Osteoblast (primary cell): Measurements from ENCODE around the gene USP49. TPM values are rescaled to one million over a fixed set of nuclear protein-coding genes. Genes with fewer than 3 reads are reported as not detected.
A peak's percentile ranks its signal among the peaks of the same experiment; 100 is the strongest.

Source experiments
- DNase-seq: peaks from one replicate; pipeline ENCODE4 v3.0.0; 2011; ENCODE audit warnings: low spot score, mixed read lengths; ENCODE audit not compliant: insufficient read length; ENCODE audit errors: missing footprints
- H2AFZ ChIP-seq: 2 replicates; pipeline ENCODE4 v1.6.0; 2011; ENCODE audit warnings: mild to moderate bottlenecking, low read length
- H3K27ac ChIP-seq: 2 replicates; pipeline ENCODE4 v1.5.1; 2011; ENCODE audit warnings: mild to moderate bottlenecking, low read depth, low read length, moderate library complexity
- H3K27me3 ChIP-seq: 2 replicates; pipeline ENCODE4 v1.6.0; 2012; ENCODE audit warnings: mild to moderate bottlenecking, control low read depth, inconsistent platforms, low read length, moderate library complexity; ENCODE audit not compliant: insufficient read depth
- H3K36me3 ChIP-seq: 2 replicates; pipeline ENCODE4 v1.5.1; 2011; ENCODE audit warnings: mild to moderate bottlenecking, low read length, control low read depth, moderate library complexity; ENCODE audit not compliant: insufficient read depth
- H3K4me1 ChIP-seq: 2 replicates; pipeline ENCODE4 v1.5.1; 2011; ENCODE audit warnings: mild to moderate bottlenecking, low read length, control low read depth, moderate library complexity; ENCODE audit not compliant: insufficient read depth
- H3K4me2 ChIP-seq: 2 replicates; pipeline ENCODE4 v1.6.0; 2011; ENCODE audit warnings: mild to moderate bottlenecking, low read length; ENCODE audit not compliant: insufficient read depth
- H3K4me3 ChIP-seq: fragments of 200-600 bp; sonication (generic); 3 replicates; pipeline ENCODE4 v1.5.1; 2012; ENCODE audit warnings: mild to moderate bottlenecking, low read length, inconsistent platforms; ENCODE audit not compliant: insufficient read depth
- H3K79me2 ChIP-seq: 2 replicates; pipeline ENCODE4 v1.6.0; 2012; ENCODE audit warnings: mild to moderate bottlenecking, low read length, control low read depth, inconsistent platforms; ENCODE audit not compliant: insufficient read depth
- H3K9me3 ChIP-seq: 2 replicates; pipeline ENCODE4 v1.5.1; 2011; ENCODE audit warnings: low read depth, low read length, control low read depth
- H4K20me1 ChIP-seq: 2 replicates; pipeline ENCODE4 v1.6.0; 2012; ENCODE audit warnings: mild to moderate bottlenecking, low read length, control low read depth; ENCODE audit not compliant: insufficient read depth
- total RNA-seq: library from RNA; depleted of rRNA; stranded (reverse); fragments of >200 nt; gene quantifications from 2 replicates; pipeline ENCODE4 v1.2.3, GENCODE V29; 2012
- TF ChIP-seq, protein P1 (sequence below): IDR thresholded peaks from 2 replicates; pipeline ENCODE4 v1.5.1; 2011; ENCODE audit warnings: mild to moderate bottlenecking, low read depth, low read length, moderate library complexity; ENCODE audit errors: extremely low read depth

Gene USP49
- total RNA-seq, 1 donor, result 3.6 TPM

DNA sequence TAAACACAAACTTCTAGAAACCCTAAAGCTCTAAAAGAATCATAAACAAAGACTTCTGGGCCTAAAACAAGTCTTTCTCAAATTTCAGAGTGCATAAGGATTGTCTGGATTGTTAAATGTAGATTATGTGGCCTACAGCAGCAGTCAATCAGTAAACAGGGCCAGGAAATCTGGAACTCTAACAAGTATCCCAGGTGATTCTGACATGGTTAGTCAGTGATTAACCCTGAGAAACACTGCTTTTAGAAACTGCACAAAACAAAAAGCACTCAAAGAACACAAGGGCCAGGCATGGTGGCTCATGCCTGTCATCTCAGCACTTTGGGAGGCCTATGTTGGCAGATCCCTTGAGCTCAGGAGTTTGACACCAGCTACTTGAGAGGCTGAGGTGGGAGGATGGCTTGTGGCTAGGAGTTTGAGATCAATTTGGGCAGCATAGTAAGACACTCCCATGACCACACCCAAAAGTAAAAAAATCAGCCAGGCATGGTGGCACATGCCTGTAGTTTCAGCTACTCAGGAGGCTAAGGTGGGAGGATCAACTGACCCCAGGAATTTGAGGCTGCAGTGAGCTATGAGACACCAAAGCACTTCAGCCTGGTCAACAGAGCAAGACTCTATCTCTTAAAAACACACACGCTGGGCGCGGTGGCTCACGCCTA is 19.8 kb upstream of the USP49 start:
- no peak for DNase-seq
- peaks cover 18% of the 10 kb centered on the region for H3K4me1 ChIP-seq
- peaks cover 21% of the 10 kb centered on the region for H3K36me3 ChIP-seq
- H3K79me2 ChIP-seq, result peaks cover 63% of the 10 kb centered on the region
- no peak overlapping the region for H2AFZ ChIP-seq
- no peak overlapping the region for H3K4me2 ChIP-seq
- no peaks in the 10 kb centered on the region for H4K20me1 ChIP-seq
- H3K4me3 ChIP-seq, result no peak overlapping the region
- H3K27ac ChIP-seq, result no peak overlapping the region
- H3K9me3 ChIP-seq, result no peaks in the 10 kb centered on the region
- no peaks in the 10 kb centered on the region for H3K27me3 ChIP-seq
- TF ChIP-seq, protein P1, sequence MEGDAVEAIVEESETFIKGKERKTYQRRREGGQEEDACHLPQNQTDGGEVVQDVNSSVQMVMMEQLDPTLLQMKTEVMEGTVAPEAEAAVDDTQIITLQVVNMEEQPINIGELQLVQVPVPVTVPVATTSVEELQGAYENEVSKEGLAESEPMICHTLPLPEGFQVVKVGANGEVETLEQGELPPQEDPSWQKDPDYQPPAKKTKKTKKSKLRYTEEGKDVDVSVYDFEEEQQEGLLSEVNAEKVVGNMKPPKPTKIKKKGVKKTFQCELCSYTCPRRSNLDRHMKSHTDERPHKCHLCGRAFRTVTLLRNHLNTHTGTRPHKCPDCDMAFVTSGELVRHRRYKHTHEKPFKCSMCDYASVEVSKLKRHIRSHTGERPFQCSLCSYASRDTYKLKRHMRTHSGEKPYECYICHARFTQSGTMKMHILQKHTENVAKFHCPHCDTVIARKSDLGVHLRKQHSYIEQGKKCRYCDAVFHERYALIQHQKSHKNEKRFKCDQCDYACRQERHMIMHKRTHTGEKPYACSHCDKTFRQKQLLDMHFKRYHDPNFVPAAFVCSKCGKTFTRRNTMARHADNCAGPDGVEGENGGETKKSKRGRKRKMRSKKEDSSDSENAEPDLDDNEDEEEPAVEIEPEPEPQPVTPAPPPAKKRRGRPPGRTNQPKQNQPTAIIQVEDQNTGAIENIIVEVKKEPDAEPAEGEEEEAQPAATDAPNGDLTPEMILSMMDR, result no peak

GRCh38 chr6:41914343-41914742 is 19.2 kb upstream of the USP49 start:
- Histone ChIP-seq H3K4me1 (peaks cover 11% of the 10 kb centered on the region), H2AFZ (no peak overlapping the region), H3K36me3 (peaks cover 24% of the 10 kb centered on the region), H3K27ac (no peak overlapping the region), H3K79me2 (peaks cover 61% of the 10 kb centered on the region), H3K9me3 (no peaks in the 10 kb centered on the region), H3K4me2 (no peak overlapping the region), H4K20me1 (no peaks in the 10 kb centered on the region), H3K4me3 (no peak overlapping the region), H3K27me3 (no peaks in the 10 kb centered on the region)
- no peak for DNase-seq
- TF ChIP-seq, protein P1, result no peak

GRCh38 chr6:41909727-41910126 is 14.6 kb upstream of the USP49 start:
- no peak for DNase-seq
- H3K27ac ChIP-seq, result no peak overlapping the region
- peaks cover 40% of the 10 kb centered on the region for H3K79me2 ChIP-seq
- TF ChIP-seq, protein P1, result no peak
- no peaks in the 10 kb centered on the region for H3K4me1 ChIP-seq
- H3K4me3 ChIP-seq, result no peak overlapping the region
- H3K27me3 ChIP-seq, result no peaks in the 10 kb centered on the region
- no peak overlapping the region for H3K4me2 ChIP-seq
- peaks cover 52% of the 10 kb centered on the region for H3K36me3 ChIP-seq
- H2AFZ ChIP-seq, result no peak overlapping the region
- H3K9me3 ChIP-seq, result no peaks in the 10 kb centered on the region
- H4K20me1 ChIP-seq, result no peaks in the 10 kb centered on the region

DNA sequence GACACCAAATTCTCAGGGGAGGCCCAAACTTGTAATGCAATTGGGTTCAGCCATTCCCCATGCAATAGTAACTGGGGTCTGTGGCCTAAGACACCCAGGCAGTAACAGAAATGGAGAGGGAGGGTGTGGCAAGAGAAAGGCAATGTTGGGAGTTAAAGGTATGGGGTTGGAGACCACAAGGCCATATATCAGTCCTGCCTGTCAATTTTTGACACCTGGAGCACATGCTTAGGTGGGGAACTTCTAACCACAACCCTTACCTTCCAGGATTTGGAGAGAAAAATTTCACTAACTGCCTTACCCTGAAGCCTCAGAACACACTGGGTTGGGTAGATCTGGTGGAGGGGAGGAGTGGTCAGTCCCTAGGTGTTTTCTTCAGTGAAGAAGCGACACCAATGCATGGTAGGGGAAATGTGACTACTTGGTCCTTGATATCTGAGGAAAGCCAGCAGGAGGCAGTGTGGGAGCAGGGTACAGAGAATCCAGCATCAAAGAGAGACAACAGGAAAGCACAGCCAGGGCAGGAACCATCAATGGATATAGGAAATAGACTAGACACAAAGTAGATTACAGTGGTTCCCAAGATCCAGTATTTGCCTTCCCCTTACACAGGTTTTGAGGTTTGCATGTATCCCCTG is 6.8 kb upstream of the USP49 start:
- DNase-seq, result no peak
- Histone ChIP-seq H2AFZ (no peak overlapping the region), H3K79me2 (no peaks in the 10 kb centered on the region), H3K27me3 (no peaks in the 10 kb centered on the region), H3K4me1 (peaks cover 5% of the 10 kb centered on the region), H3K27ac (no peak overlapping the region), H3K4me3 (no peak overlapping the region), H3K9me3 (no peaks in the 10 kb centered on the region), H4K20me1 (no peaks in the 10 kb centered on the region), H3K4me2 (no peak overlapping the region), H3K36me3 (peaks cover 36% of the 10 kb centered on the region)
- TF ChIP-seq, protein P1, result peak; percentile 36
